OCI-LY1 (cell line): Measurements from ENCODE around the gene TGFB2.

Experiments used
- CTCF ChIP-seq: fragments of 200-600 bp; sonication (generic), shearing (Covaris generic); IDR thresholded peaks from 2 replicates; pipeline ENCODE4 v1.5.1; 2017; ENCODE audit warnings: mild to moderate bottlenecking, antibody characterized with exemption, low read length, moderate library complexity, mixed read lengths
- EZH2 ChIP-seq: fragments of 200-600 bp; sonication (generic), shearing (Covaris generic); IDR thresholded peaks from 2 replicates; pipeline ENCODE4 v1.8.0; 2017; ENCODE audit warnings: borderline replicate concordance, mixed run types, mild to moderate bottlenecking, antibody characterized with exemption, low read length, moderate library complexity, mixed read lengths

- TF ChIP-seq EZH2 = no peak
- no peak for TF ChIP-seq CTCF
These were observed at the start of gene TGFB2 for GRCh38 chr1:218344814-218345672.
